Type B pancreatic cell (in vitro differentiated cells): Measurements from ENCODE around the gene ZNF76. TPM values are rescaled to one million over a fixed set of nuclear protein-coding genes. Genes with fewer than 3 reads are reported as not detected.

Experiments
- DNase-seq: peaks from one replicate; pipeline ENCODE4 v3.0.0; 2021; ENCODE audit warnings: mixed read lengths; ENCODE audit not compliant: unreplicated experiment; ENCODE audit errors: extremely low spot score
- H3K27ac Mint-ChIP-seq: 2 replicates; pipeline ENCODE4 v1.8.0; 2021; ENCODE audit warnings: mild to moderate bottlenecking, mixed read lengths
- H3K27me3 Mint-ChIP-seq: 2 replicates; pipeline ENCODE4 v1.8.0; 2021; ENCODE audit warnings: mixed read lengths
- H3K36me3 Mint-ChIP-seq: 2 replicates; pipeline ENCODE4 v1.8.0; 2021; ENCODE audit warnings: mixed read lengths
- H3K4me1 Mint-ChIP-seq: one replicate; pipeline ENCODE4 v1.8.0; 2021; ENCODE audit warnings: mixed read lengths; ENCODE audit not compliant: unreplicated experiment
- H3K4me3 Mint-ChIP-seq: 2 replicates; pipeline ENCODE4 v1.8.0; 2021; ENCODE audit warnings: mild to moderate bottlenecking, mixed read lengths
- H3K9me3 Mint-ChIP-seq: 2 replicates; pipeline ENCODE4 v1.8.0; 2021; ENCODE audit warnings: mixed read lengths
- CTCF ChIP-seq: fragments of 200-600 bp; sonication (generic); conservative IDR thresholded peaks from 2 replicates; pipeline ENCODE4 v1.5.0; 2021; ENCODE audit warnings: antibody characterized with exemption, mild to moderate bottlenecking
- total RNA-seq: library from RNA; stranded (reverse); gene quantifications from 2 replicates; pipeline ENCODE4 v1.2.1, GENCODE V29; 2021; ENCODE audit warnings: low replicate concordance

The ZNF76 gene
- total RNA-seq, 1 donor from 2014 or later: 37.3 TPM

GRCh38 chr6:35238843-35239289, 20.7 kb upstream of the ZNF76 start:
- Mint-ChIP-seq H3K4me3 (peak overlapping the region; percentile 20), H3K27ac (peak overlapping the region; percentile 68), H3K4me1 (peaks cover 34% of the 10 kb centered on the region), H3K27me3 (no peaks in the 10 kb centered on the region), H3K9me3 (no peaks in the 10 kb centered on the region), H3K36me3 (peaks cover 33% of the 10 kb centered on the region)
- DNase-seq: no peak
- TF ChIP-seq CTCF: no peak

- H3K9me3 Mint-ChIP-seq: no peaks in the 10 kb centered on the region
- no peak overlapping the region for H3K4me3 Mint-ChIP-seq
- H3K36me3 Mint-ChIP-seq: peaks cover 26% of the 10 kb centered on the region
- no peak for DNase-seq
- peaks cover 34% of the 10 kb centered on the region for H3K4me1 Mint-ChIP-seq
- peak overlapping the region; percentile 29 for H3K27ac Mint-ChIP-seq
- no peak for TF ChIP-seq CTCF
- H3K27me3 Mint-ChIP-seq: no peaks in the 10 kb centered on the region
These were observed 20.0 kb upstream of the ZNF76 start for GRCh38 chr6:35239581-35239980.

GRCh38 chr6:35240838-35241801, 18.4 kb upstream of the ZNF76 start:
- Mint-ChIP-seq H3K4me1 (peaks cover 34% of the 10 kb centered on the region), H3K9me3 (no peaks in the 10 kb centered on the region), H3K27me3 (no peaks in the 10 kb centered on the region), H3K36me3 (peaks cover 23% of the 10 kb centered on the region), H3K4me3 (no peak overlapping the region), H3K27ac (peak overlapping the region; percentile 29)
- peak; percentile 84 for DNase-seq
- peak; percentile 100 for TF ChIP-seq CTCF

- Mint-ChIP-seq H3K9me3 (no peaks in the 10 kb centered on the region), H3K4me3 (no peak overlapping the region), H3K27ac (no peak overlapping the region), H3K36me3 (peaks cover 20% of the 10 kb centered on the region), H3K27me3 (no peaks in the 10 kb centered on the region), H3K4me1 (peaks cover 28% of the 10 kb centered on the region)
- no peak for DNase-seq
- no peak for TF ChIP-seq CTCF
These were observed 17.0 kb upstream of the ZNF76 start for GRCh38 chr6:35242486-35242885.

GRCh38 chr6:35242906-35243305, 16.6 kb upstream of the ZNF76 start:
- DNase-seq: no peak
- Mint-ChIP-seq H3K36me3 (peaks cover 20% of the 10 kb centered on the region), H3K4me3 (no peak overlapping the region), H3K27me3 (no peaks in the 10 kb centered on the region), H3K9me3 (no peaks in the 10 kb centered on the region), H3K4me1 (peaks cover 26% of the 10 kb centered on the region), H3K27ac (no peak overlapping the region)
- TF ChIP-seq CTCF: no peak
